Uterus (tissue), 2 donors: ENCODE measurements around the gene OAT.

Source experiments
- POLR2A ChIP-seq, 2 donors: fragments of 450-650 bp; IDR thresholded peaks; one replicate each; pipeline ENCODE4 v1.6.1; 2016; ENCODE audit warnings: antibody characterized with exemption in 2 of 2, mild to moderate bottlenecking in 1 of 2, moderate library complexity in 1 of 2
- TF ChIP-seq, protein P1 (sequence below), 4 experiments: fragments of 200-600 bp in 2 of 4; fragments of 450-650 bp in 2 of 4; sonication (generic) in 2 of 4; IDR thresholded peaks; one replicate each; pipeline ENCODE4 v1.5.1; 2016 to 2019; ENCODE audit warnings: antibody characterized with exemption in 4 of 4, mild to moderate bottlenecking in 2 of 4, moderate library complexity in 1 of 4

DNA sequence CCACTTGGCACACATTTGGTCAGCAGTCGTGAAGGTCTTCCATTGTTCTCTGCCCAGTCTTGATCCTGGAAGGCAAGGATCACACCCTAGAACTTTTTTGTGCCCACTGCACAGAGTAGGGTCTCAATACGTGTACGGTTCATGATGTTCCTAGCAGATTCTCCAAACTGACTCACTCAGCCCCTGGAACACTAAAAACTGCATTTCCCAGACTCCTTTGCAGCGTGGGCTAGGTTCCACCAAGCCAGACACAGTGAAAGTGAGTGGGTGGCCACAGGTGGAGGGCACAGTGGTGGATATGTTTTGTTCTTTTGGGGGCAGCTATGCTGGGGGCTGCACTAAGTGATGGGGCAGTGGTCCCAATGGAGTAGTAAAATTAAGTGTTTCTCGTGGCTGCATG is 41.4 kb upstream of the OAT start:
- no peak for TF ChIP-seq POLR2A (IDR thresholded peaks at IDR 0.05)
- TF ChIP-seq, protein P1, sequence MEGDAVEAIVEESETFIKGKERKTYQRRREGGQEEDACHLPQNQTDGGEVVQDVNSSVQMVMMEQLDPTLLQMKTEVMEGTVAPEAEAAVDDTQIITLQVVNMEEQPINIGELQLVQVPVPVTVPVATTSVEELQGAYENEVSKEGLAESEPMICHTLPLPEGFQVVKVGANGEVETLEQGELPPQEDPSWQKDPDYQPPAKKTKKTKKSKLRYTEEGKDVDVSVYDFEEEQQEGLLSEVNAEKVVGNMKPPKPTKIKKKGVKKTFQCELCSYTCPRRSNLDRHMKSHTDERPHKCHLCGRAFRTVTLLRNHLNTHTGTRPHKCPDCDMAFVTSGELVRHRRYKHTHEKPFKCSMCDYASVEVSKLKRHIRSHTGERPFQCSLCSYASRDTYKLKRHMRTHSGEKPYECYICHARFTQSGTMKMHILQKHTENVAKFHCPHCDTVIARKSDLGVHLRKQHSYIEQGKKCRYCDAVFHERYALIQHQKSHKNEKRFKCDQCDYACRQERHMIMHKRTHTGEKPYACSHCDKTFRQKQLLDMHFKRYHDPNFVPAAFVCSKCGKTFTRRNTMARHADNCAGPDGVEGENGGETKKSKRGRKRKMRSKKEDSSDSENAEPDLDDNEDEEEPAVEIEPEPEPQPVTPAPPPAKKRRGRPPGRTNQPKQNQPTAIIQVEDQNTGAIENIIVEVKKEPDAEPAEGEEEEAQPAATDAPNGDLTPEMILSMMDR (IDR thresholded peaks at IDR 0.05): no peak
